ENCODE measurements around the gene NEDD4L.
"Not testable (repeated sequence)": the region's sequence is repeated elsewhere in the genome, so short reads cannot be mapped to it uniquely, and the experiment has no call there.

NEDD4L gene

GRCh38 chr18:58043491-58044369, at the start of gene NEDD4L:
NEDD4L (plus strand) TSS chr18:58044226; CDS start chr18:58044661, 435 bp downstream.
- peak; percentile 94 for DNase-seq

DNA sequence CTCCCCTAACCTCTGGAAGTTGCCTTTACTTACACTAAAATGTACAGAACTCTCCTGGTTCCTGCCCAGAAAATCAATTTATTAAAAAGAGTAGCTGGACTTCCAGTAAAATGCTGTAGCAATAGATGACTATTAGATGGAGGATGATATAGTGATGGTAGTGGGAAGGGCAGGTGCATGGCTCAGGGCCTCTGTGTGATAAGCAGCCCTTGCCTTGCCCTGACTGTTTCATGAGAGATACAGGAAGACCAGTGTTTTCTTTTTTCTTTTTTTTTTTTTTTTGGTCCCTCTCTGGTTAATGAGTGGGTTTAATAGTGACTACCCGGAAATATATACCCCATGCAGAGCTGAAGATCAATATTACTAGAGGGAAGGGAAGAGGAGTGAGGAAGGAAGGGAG, 48.7 kb upstream of the NEDD4L start:
- DNase-seq, result no peak

DNA sequence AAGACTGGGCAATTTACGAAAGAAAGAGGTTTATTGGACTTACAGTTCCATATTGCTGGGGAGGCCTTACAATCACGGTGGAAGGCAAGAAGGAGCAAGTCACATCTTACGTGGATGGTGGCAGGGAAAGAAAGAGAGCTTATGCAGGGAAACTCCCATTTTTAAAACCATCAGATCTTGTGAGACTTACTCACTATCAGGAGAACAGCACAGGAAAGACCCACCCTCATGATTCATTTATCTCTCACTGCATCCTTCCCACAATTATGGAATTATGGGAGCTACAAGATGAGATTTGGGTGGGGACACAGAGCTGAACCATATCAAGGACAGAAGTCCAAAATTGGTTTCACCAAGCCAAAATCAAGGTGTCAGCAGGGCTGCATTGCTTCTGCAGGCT, 47.1 kb upstream of the NEDD4L start:
- DNase-seq, result not testable (repeated sequence)

- DNase-seq, result no peak
These were observed 46.2 kb upstream of the NEDD4L start for GRCh38 chr18:57997820-57998219.

GRCh38 chr18:57998461-57998860, 45.6 kb upstream of the NEDD4L start:
- no peak for DNase-seq

- no peak for DNase-seq
These were observed 39.7 kb upstream of the NEDD4L start for GRCh38 chr18:58004317-58004716.

DNA sequence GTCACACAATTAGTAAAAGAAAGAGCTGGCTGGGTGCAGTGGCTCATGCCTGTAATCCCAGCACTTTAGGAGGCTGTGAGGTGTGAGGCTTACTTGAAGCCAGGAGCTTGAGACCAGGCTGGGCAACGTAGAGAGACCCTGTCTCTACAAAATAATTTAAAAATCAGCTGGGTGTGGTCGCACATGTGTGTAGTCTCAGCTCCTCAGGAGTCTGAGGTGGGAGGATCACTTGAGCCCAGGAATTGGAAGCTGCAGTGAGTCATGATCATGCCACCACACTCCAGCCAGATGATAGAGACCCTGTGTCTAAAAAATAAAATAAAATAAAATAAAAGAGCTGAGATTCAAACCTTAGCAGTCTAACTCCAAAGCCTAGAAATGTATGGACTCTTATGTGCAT, 39.0 kb upstream of the NEDD4L start:
- no peak for DNase-seq

DNA sequence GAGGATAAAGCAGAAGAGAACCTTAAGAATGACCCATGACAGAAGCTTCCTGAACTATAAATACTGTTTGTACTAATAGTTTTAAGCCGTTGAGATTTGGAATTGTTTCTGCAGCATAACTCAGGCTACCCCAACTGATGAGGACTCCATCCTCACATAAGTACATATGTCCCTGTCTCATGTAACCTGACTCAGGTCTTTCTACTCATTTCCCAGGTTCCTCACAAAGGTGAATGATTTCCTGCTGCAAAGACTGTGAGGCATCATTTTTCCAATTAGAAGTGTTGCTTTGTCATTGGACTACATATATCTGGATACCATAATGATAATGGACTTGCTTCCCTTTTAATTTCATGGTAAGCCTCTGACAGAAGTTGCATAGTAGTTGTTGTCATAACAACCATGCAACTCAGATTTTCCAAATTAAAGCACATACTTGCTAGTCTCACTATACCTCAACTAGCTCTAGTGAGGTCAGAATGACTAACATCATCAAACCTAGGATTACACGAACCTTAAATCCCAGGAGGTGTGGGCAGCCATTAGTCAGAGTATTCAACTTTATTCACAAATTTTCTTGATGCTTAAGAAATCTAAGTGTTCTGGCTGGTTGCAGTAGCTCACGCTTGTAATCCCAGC, 38.0 kb upstream of the NEDD4L start:
- DNase-seq, result no peak

- no peak for DNase-seq
These were observed 34.9 kb upstream of the NEDD4L start for GRCh38 chr18:58009166-58009565.

GRCh38 chr18:58010265-58010664, 33.8 kb upstream of the NEDD4L start:
- DNase-seq, result no peak

DNA sequence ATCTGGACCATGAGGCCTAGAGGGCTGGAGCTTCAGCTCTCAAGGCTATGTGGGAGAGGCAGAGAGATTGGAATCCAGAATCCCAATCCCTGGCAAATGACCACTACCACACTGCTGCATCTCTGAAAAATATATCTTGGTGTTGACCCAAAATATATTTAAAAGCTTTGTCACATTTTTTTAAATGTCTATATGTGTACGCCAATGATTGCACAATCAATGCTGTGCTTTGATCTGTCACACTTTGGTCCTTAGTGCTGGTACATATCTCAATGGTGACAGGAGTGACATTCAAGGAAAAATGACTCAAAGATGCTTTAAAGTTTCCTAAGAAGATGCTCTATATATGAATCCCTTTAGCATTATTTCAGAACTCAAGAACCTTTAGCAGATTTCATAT, 31.7 kb upstream of the NEDD4L start:
- DNase-seq, result no peak

- DNase-seq, result no peak
These were observed 30.5 kb upstream of the NEDD4L start for GRCh38 chr18:58013241-58014211.

DNA sequence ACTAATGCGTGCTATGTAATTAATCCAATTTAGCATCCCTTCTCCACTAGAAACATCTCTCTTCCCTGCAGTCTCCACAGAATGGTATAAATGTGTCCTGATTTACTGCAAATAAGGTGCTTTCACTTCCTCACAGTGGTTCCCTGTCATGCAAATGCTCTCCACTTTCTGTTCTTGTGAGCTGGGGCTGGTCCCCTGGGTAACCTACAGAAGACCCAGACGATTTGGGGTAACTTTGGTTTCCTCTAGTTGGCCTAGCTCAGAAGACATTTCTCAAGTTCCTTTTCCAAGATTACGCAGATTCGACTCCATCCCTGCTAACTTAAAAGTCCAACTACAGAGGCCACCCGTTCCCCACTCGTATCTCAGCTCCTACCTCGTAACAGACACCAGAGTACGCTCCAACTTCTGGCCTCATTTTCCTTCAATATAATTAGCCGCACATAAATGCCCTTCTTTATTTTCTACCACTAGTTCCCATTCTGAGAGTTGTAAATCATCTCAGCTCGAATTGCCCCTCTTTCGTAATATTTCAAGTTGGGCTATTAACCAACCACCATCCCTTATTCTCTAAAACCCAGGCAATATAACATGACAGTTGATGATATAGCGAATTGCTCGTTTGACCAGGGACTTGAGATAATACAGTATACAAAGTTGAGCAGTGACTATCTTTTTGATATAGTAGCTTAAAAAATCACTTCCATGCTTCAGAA, 28.8 kb upstream of the NEDD4L start:
- no peak for DNase-seq

DNA sequence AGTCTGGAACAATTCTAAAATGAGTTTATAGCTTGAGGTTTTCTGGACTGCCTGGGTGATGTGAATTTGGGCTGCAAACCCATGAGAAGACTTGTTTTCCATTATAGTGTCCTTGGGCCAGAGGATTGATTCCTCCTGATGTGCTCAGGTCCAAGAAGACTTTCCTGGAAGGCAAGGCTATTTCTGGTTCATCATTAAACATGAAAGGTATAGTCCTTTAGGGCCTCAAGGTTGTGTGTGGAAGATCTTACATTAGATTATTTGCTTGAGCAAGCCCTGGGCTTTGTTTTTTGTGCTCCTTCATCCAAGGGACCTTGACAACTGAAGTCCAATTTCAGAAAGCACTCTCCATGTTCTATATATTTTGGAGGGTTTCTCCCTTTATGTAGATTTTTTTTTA, 26.8 kb upstream of the NEDD4L start:
- DNase-seq, result no peak

- DNase-seq, result no peak
These were observed 23.4 kb upstream of the NEDD4L start for GRCh38 chr18:58020567-58021107.

DNA sequence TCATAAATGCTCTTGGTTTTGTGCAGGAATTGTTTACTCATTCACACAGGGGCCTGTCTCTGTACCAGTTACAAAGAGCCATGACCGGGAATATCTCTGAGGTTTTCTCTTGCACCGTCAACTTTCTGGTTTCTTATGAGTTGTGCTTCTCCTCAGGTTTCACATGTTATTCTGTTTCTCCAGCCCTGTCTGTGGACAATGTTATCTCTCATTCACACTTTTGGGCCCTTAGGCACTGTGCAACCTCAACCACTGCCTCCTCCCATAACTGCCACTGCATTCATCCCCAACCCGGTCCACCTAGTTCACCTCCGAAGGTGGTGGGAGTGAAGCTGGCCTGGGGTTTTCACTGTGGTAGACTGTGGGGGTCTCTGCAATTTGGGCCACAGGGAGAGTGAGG, 22.5 kb upstream of the NEDD4L start:
- DNase-seq, result no peak

GRCh38 chr18:58023108-58023507, 20.9 kb upstream of the NEDD4L start:
- no peak for DNase-seq

GRCh38 chr18:58024139-58024538, 19.9 kb upstream of the NEDD4L start:
- DNase-seq, result no peak

DNA sequence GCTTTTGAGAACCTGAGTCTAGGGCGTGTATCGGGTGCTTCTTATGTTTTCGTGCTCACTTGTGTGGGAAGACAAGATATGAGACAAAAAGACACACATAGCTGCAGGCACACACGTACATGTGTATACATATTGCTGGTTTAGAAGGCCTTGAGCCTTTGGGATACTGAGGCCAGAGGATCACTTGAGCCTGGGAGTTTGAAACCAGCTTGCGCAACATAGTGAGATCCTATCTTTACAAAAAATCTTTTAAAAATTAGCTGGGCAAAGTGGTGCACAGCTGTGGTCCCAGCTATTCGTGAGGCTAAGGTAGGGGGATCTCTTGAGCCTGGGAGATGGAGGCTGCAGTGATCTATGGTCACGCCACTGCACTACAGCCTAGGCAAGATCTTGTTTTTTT, 18.8 kb upstream of the NEDD4L start:
- DNase-seq, result peak; percentile 39

DNA sequence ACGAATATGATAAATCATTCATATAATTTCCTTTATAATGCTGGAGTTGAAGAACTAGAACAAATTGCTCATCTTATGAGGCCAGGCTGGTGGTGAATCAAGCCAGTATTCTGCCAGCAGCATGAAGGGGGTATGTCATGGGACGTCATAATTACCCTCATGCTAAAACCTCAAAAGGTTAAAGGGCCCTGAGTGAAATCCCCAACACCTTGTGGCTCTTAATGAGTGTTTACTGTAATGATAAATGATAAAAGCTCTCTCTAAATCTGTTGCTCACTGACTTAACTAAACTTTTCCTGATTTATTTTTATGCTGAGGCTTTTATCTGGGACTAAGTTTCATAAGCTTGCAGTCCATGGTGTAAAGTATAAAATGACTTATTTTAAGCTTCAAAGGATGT, 18.3 kb upstream of the NEDD4L start:
- no peak for DNase-seq

- peak; percentile 57 for DNase-seq
These were observed 17.6 kb upstream of the NEDD4L start for GRCh38 chr18:58026395-58026794.

DNA sequence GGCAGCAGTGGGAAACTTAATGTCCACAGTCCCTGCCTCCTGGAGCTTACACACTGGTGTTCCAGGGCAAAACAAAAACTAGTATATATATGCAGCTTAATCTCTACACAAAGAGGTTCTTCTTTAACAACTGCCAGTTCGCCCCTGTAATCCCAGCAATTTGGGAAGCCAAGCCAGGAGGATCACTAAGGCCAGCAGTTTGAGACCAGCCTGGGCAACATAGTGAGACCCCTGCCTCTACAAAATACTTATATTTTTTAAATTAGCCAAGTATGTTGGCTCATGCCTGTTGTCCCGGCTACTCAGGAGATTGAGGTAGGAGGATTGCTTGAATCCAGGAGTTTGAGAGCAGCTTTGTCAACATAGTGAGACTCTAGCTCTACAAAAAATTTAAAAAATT, 17.2 kb upstream of the NEDD4L start:
- DNase-seq, result peak; percentile 28

Measured in islet precursor cell (in vitro differentiated cells).